Lower leg skin (tissue), 4 donors: ENCODE measurements around the gene PACRG. TPM values are rescaled to one million over a fixed set of nuclear protein-coding genes. Genes with fewer than 3 reads are reported as not detected.

Experiments used
- DNase-seq, 2 donors: peaks; one replicate each; pipeline ENCODE4 v3.0.0-alpha.2; 2019; ENCODE audit warnings: low spot score in 2 of 2
- H3K4me3 ChIP-seq: fragments of 200-600 bp; sonication (generic); 2 replicates; pipeline ENCODE4 v1.5.1; 2017; ENCODE audit warnings: mild to moderate bottlenecking, low read depth; ENCODE audit not compliant: poor library complexity, severe bottlenecking
- CTCF ChIP-seq, 3 donors: fragments of 450-650 bp; IDR thresholded peaks; one replicate each; pipeline ENCODE4 v1.5.1; 2016; ENCODE audit warnings: antibody characterized with exemption in 3 of 3, mild to moderate bottlenecking in 3 of 3, moderate library complexity in 2 of 3
- POLR2A ChIP-seq, 2 donors: fragments of 450-650 bp; IDR thresholded peaks; one replicate each; pipeline ENCODE4 v1.6.1; 2016 to 2017; ENCODE audit warnings: antibody characterized with exemption in 2 of 2, mild to moderate bottlenecking in 1 of 2, moderate library complexity in 1 of 2
- WGBS, 2 donors: methylation state at CpG; one replicate each; pipeline ENCODE4 v1.1.5; 2018; 5-methylcytosine and 5-hydroxymethylcytosine counted together
- intact Hi-C: fragments of 100-400 bp; cut with DNase I; formaldehyde crosslinking; loops from one replicate; pipeline ENCODE4 v1.15.0; 2023; ENCODE audit warnings: low total_unique reads
- total RNA-seq, 4 donors: library from RNA; depleted of rRNA; stranded (reverse); fragments of >200 nt; gene quantifications; one replicate each; pipeline ENCODE4 v1.1.0, GENCODE V29; 2016

PACRG gene
- total RNA-seq, 4 donors from 2014 or later: 0.38 to 3.9 (median 3.4) TPM; not detected in 1

GRCh38 chr6:163170294-163170883 is 442.6 kb downstream of the PACRG start:
- no peak overlapping the region for H3K4me3 ChIP-seq
- TF ChIP-seq POLR2A (IDR thresholded peaks at IDR 0.05) (no peak), CTCF (IDR thresholded peaks at IDR 0.05) (no peak)
- intact Hi-C loops: no loop called here
- DNase-seq: no peak
- 93 to 94% methylated on average over 14 of the region's 14 CpGs for WGBS, 2 donors

GRCh38 chr6:163173741-163174140 is 446.0 kb downstream of the PACRG start:
- intact Hi-C loops: no loop called here
- H3K4me3 ChIP-seq: no peak overlapping the region
- no peak for DNase-seq
- WGBS, 2 donors: 87% methylated on average over 6 of the region's 6 CpGs
- no peak for TF ChIP-seq CTCF (IDR thresholded peaks at IDR 0.05)
- no peak for TF ChIP-seq POLR2A (IDR thresholded peaks at IDR 0.05)

GRCh38 chr6:163175301-163175700 is 447.5 kb downstream of the PACRG start:
- intact Hi-C loops: no loop called here
- WGBS, 2 donors: 72 to 81% methylated on average over 4 of the region's 4 CpGs
- no peak for TF ChIP-seq CTCF (IDR thresholded peaks at IDR 0.05)
- no peak for TF ChIP-seq POLR2A (IDR thresholded peaks at IDR 0.05)
- H3K4me3 ChIP-seq: no peak overlapping the region
- DNase-seq: no peak

- intact Hi-C loops: no loop called here
- 86 to 87% methylated on average over 3 of the region's 3 CpGs for WGBS, 2 donors
- no peak for DNase-seq
- no peak overlapping the region for H3K4me3 ChIP-seq
- no peak for TF ChIP-seq CTCF (IDR thresholded peaks at IDR 0.05)
- TF ChIP-seq POLR2A (IDR thresholded peaks at IDR 0.05): no peak
Measured at GRCh38 chr6:163176097-163176496, 448.3 kb downstream of the PACRG start.

- intact Hi-C loops: no loop called here
- no peak for TF ChIP-seq POLR2A (IDR thresholded peaks at IDR 0.05)
- no peak for TF ChIP-seq CTCF (IDR thresholded peaks at IDR 0.05)
- H3K4me3 ChIP-seq: no peak overlapping the region
- WGBS, 2 donors: 80 to 88% methylated on average over 4 of the region's 4 CpGs
- no peak for DNase-seq
Measured at GRCh38 chr6:163177007-163177406, 449.2 kb downstream of the PACRG start.

- intact Hi-C loops: no loop called here
- no peak overlapping the region for H3K4me3 ChIP-seq
- TF ChIP-seq CTCF (IDR thresholded peaks at IDR 0.05) (no peak), POLR2A (IDR thresholded peaks at IDR 0.05) (no peak)
- WGBS, 2 donors: 88% methylated on average over 11 of the region's 11 CpGs
- no peak for DNase-seq
Measured at GRCh38 chr6:163177892-163178420, 450.2 kb downstream of the PACRG start.
